ENCODE data around the gene RASAL1. TPM values are rescaled to one million over a fixed set of nuclear protein-coding genes. Genes with fewer than 3 reads are reported as not detected.

The RASAL1 gene
- total RNA-seq, 2 donors from 2014 or later: 1.6 to 9.9 TPM

DNA sequence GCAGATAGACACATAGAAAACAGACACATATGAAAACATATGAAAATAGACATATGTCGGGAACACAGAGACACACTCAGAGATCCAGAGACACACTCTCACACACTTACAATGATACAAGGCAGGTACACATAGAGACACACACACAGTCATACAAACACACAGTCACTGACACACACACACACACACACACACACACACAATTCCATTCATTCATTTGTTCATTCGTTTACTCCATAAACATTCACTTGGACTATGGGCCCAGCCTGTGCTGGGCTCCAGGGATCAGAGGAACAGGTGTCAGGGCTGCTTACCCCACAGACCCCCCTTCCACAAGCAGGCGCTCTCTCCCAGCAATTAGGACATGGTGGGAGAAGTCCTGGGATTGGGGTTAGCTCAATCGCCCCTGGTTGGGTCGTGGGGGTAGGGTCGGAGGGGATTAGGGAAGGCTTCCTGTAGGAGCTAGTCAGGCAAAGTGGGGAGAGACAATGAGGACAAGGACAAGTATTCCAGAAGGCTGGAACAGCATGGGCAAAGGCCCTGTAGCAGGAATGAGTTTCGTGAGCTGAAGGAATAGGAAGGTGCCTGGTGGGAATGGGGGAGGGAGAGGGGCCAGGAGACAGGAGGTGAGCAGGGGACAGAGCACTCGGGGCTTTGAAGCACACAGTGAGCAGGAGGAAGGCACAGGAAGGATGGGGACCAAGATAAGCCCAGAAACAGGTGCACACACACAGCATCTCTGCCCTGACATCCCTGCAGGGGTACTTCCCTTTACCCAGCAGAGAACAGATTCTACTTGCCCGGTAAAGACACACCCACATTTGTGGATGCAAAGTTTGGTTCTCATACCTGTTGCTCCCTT lies 6.5 kb downstream of the RASAL1 start:
- no peaks in the 10 kb centered on the region for H3K27me3 ChIP-seq (replicated peaks; ENCODE audit: insufficient read depth)
- no peaks in the 10 kb centered on the region for H3K4me1 ChIP-seq (replicated peaks)
- no peak overlapping the region for H3K27ac ChIP-seq
- WGBS: 58% methylated on average over 9 of the region's 9 CpGs
- DNase-seq (ENCODE audit: low spot score): no peak
- intact Hi-C loops (cut with DNase I): no loop called here
- TF ChIP-seq CTCF (IDR thresholded peaks at IDR 0.05) (no peak), POLR2A (IDR thresholded peaks at IDR 0.05) (no peak), POLR2AphosphoS5 (IDR thresholded peaks at IDR 0.05) (no peak)
- H3K9me3 ChIP-seq: no peaks in the 10 kb centered on the region
- no peak overlapping the region for H3K4me3 ChIP-seq
- no peaks in the 10 kb centered on the region for H3K36me3 ChIP-seq

GRCh38 chr12:113127791-113128199 lies 7.8 kb downstream of the RASAL1 start:
- Histone ChIP-seq H3K4me1 (replicated peaks) (no peaks in the 10 kb centered on the region), H3K36me3 (no peaks in the 10 kb centered on the region), H3K4me3 (no peak overlapping the region), H3K9me3 (no peaks in the 10 kb centered on the region), H3K27ac (no peak overlapping the region), H3K27me3 (replicated peaks; ENCODE audit: insufficient read depth) (no peaks in the 10 kb centered on the region)
- TF ChIP-seq POLR2A (IDR thresholded peaks at IDR 0.05) (no peak), CTCF (IDR thresholded peaks at IDR 0.05) (no peak), POLR2AphosphoS5 (IDR thresholded peaks at IDR 0.05) (no peak)
- WGBS: 34% methylated on average over 15 of the region's 15 CpGs
- no peak for DNase-seq (ENCODE audit: low spot score)
- intact Hi-C loops (cut with DNase I): no loop called here

- intact Hi-C loops (cut with DNase I): no loop called here
- DNase-seq (ENCODE audit: low spot score): no peak
- H3K36me3 ChIP-seq: no peaks in the 10 kb centered on the region
- no peak for TF ChIP-seq POLR2A (IDR thresholded peaks at IDR 0.05)
- no peak for TF ChIP-seq CTCF (IDR thresholded peaks at IDR 0.05)
- no peak for TF ChIP-seq POLR2AphosphoS5 (IDR thresholded peaks at IDR 0.05)
- H3K27ac ChIP-seq: no peak overlapping the region
- H3K27me3 ChIP-seq (replicated peaks; ENCODE audit: insufficient read depth): no peaks in the 10 kb centered on the region
- 58% methylated on average over 3 of the region's 3 CpGs for WGBS
- no peaks in the 10 kb centered on the region for H3K9me3 ChIP-seq
- no peaks in the 10 kb centered on the region for H3K4me1 ChIP-seq (replicated peaks)
- no peak overlapping the region for H3K4me3 ChIP-seq
Measured at GRCh38 chr12:113120670-113121370, 14.7 kb downstream of the RASAL1 start.

DNA sequence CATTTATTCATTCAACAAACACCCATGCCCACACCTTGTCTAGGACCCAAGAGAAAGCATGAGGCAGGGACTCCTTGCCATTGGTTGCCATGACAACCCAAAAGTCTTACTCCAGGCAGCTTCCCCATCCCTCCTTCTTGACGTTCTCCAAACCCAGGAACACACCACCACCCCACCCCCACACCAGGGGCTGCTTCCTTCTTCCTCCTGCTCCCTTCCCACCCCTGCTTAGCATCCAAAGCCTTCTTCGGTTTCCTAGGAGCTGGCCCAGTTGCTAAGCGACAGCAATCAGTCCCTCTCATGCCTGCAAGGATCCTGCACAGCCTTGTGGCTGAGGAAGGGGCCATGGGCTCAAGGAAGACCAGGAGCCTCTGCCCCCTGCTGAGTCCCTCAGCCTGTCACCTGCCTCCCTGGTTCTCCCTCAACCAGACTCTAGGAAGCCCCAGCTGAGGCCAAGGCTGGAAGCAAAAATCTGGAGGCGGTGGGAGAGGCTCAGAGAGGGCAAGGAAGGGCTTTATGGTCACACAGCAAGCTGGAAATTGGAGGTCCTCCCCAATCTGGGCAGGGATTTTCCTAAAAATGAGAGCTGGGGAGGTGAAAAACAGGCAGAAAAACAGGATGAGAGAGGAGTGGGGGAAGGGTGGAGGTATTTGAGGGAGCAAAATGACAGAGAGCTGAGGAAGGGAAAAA lies 15.4 kb downstream of the RASAL1 start:
- no peaks in the 10 kb centered on the region for H3K4me1 ChIP-seq (replicated peaks)
- no peak for DNase-seq (ENCODE audit: low spot score)
- no peak overlapping the region for H3K27ac ChIP-seq
- TF ChIP-seq CTCF (IDR thresholded peaks at IDR 0.05): no peak
- TF ChIP-seq POLR2AphosphoS5 (IDR thresholded peaks at IDR 0.05): no peak
- no peak for TF ChIP-seq POLR2A (IDR thresholded peaks at IDR 0.05)
- H3K27me3 ChIP-seq (replicated peaks; ENCODE audit: insufficient read depth): no peaks in the 10 kb centered on the region
- H3K36me3 ChIP-seq: no peaks in the 10 kb centered on the region
- H3K9me3 ChIP-seq: no peaks in the 10 kb centered on the region
- intact Hi-C loops (cut with DNase I): no loop called here
- H3K4me3 ChIP-seq: no peak overlapping the region
- WGBS: 31% methylated on average over 4 of the region's 4 CpGs
